ENCODE measurements around the gene ZNF468. TPM values are rescaled to one million over a fixed set of nuclear protein-coding genes. Genes with fewer than 3 reads are reported as not detected.

The ZNF468 gene
- total RNA-seq, 1 experiment from 2014 or later, result 34.7 TPM

DNA sequence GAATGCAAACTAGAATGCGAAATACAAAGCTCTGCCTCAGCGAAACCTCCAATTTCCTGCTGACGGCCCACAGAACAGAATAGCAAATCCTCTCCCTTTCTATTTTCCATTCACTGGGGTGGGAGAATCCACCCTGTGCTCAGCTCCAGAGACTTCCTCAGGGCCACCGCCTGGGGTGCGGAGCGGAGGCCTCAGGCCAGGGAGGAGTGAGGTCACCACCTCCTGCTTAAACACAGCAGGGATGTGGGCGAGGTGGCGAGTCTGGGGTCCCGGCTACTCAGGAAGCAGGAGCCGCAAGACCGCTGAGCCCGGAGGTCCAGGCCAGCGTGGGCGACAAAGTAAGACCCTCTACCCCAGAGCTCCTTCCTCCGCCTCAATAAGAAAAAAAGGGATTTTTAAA is 40.7 kb upstream of the ZNF468 start:
- peaks cover 14 to 26% (median 23%) of the 10 kb centered on the region in 3 experiments for H3K36me3 Mint-ChIP-seq (ENCODE audit: insufficient read depth in 1 of 3, low read depth in 3 of 3)
- TF ChIP-seq, protein P1, sequence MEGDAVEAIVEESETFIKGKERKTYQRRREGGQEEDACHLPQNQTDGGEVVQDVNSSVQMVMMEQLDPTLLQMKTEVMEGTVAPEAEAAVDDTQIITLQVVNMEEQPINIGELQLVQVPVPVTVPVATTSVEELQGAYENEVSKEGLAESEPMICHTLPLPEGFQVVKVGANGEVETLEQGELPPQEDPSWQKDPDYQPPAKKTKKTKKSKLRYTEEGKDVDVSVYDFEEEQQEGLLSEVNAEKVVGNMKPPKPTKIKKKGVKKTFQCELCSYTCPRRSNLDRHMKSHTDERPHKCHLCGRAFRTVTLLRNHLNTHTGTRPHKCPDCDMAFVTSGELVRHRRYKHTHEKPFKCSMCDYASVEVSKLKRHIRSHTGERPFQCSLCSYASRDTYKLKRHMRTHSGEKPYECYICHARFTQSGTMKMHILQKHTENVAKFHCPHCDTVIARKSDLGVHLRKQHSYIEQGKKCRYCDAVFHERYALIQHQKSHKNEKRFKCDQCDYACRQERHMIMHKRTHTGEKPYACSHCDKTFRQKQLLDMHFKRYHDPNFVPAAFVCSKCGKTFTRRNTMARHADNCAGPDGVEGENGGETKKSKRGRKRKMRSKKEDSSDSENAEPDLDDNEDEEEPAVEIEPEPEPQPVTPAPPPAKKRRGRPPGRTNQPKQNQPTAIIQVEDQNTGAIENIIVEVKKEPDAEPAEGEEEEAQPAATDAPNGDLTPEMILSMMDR (conservative IDR thresholded peaks at IDR 0.05), result no peak
- Histone ChIP-seq H3K4me2 (ENCODE audit: insufficient read depth, insufficient read length, low read length) (peak overlapping the region; percentile 53), H2BK12ac (ENCODE audit: insufficient read length, low read depth, low read length) (no peak overlapping the region), H2AK5ac (ENCODE audit: insufficient read length, low read length) (no peak overlapping the region), H4K8ac (replicated peaks; ENCODE audit: insufficient read length, low read depth, low read length) (no peak overlapping the region), H2BK20ac (ENCODE audit: low read depth, low read length, poor library complexity, severe bottlenecking) (no peak overlapping the region), H3K79me1 (ENCODE audit: insufficient read depth, low read depth, low read length, poor library complexity, severe bottlenecking) (peaks cover 3% of the 10 kb centered on the region), H4K5ac (ENCODE audit: insufficient read length, low read depth, low read length) (no peak overlapping the region), H2BK5ac (ENCODE audit: insufficient read length, low read length) (no peak overlapping the region), H4K91ac (ENCODE audit: insufficient read length, low read depth, low read length) (no peak overlapping the region), H3K56ac (ENCODE audit: insufficient read length, low read depth, low read length) (no peak overlapping the region), H3K14ac (ENCODE audit: insufficient read depth, low read length) (no peak overlapping the region), H4K20me1 (ENCODE audit: control insufficient read depth, insufficient read depth, insufficient read length) (no peaks in the 10 kb centered on the region), H3K4ac (ENCODE audit: low read depth, low read length) (no peak overlapping the region), H3K23ac (ENCODE audit: insufficient read length, low read depth, low read length) (no peak overlapping the region), H3K23me2 (ENCODE audit: insufficient read length, low read depth, low read length, poor library complexity, severe bottlenecking) (peaks cover 5% of the 10 kb centered on the region), H2AFZ (ENCODE audit: low read length) (no peak overlapping the region), H3K79me2 (ENCODE audit: insufficient read depth, low read length) (peaks cover 6% of the 10 kb centered on the region; the same call in 1 of the 2 replicates), H3K9ac (ENCODE audit: extremely low read depth, insufficient read length, low read length) (no peak overlapping the region), H3K27ac (ENCODE audit: insufficient read length, low read depth, low read length) (no peak overlapping the region), H3K27me3 (ENCODE audit: insufficient read depth, low read length) (no peaks in the 10 kb centered on the region), H2BK15ac (ENCODE audit: low read depth, low read length) (no peak overlapping the region), H3K9me3 (ENCODE audit: control insufficient read depth, low read depth, low read length) (no peaks in the 10 kb centered on the region), H3K18ac (ENCODE audit: insufficient read length, low read depth, low read length) (no peak overlapping the region), H3T11ph (ENCODE audit: low read length) (no peak overlapping the region), H2BK120ac (ENCODE audit: low read depth, low read length, poor library complexity, severe bottlenecking) (no peak overlapping the region), H3K4me1 (ENCODE audit: insufficient read depth, low read length) (peaks cover 2% of the 10 kb centered on the region; the same call in 1 of the 2 replicates)
- peak overlapping the region in 1 of 3 experiments; percentile 97; a peak in 2 of 7 replicates for H3K27ac Mint-ChIP-seq
- H3K9me3 Mint-ChIP-seq, result no peaks in the 10 kb centered on the region
- peak overlapping the region; percentile 94 to 95; a peak in 4 of 5 replicates for H3K4me3 Mint-ChIP-seq
- no CpG with 5 or more reads among the region's 15 CpGs for WGBS (ENCODE audit: extremely low coverage, insufficient read length, low lambda C conversion rate)
- no peaks in the 10 kb centered on the region for H3K27me3 Mint-ChIP-seq (ENCODE audit: low read depth)
- DNase-seq, result peak; percentile 75
- peaks cover 22 to 24% of the 10 kb centered on the region in 2 experiments for H3K4me1 Mint-ChIP-seq
